ENCODE measurements around the gene LRP1.
A peak's percentile ranks its signal among the peaks of the same experiment; 100 is the strongest.

LRP1 gene

DNA sequence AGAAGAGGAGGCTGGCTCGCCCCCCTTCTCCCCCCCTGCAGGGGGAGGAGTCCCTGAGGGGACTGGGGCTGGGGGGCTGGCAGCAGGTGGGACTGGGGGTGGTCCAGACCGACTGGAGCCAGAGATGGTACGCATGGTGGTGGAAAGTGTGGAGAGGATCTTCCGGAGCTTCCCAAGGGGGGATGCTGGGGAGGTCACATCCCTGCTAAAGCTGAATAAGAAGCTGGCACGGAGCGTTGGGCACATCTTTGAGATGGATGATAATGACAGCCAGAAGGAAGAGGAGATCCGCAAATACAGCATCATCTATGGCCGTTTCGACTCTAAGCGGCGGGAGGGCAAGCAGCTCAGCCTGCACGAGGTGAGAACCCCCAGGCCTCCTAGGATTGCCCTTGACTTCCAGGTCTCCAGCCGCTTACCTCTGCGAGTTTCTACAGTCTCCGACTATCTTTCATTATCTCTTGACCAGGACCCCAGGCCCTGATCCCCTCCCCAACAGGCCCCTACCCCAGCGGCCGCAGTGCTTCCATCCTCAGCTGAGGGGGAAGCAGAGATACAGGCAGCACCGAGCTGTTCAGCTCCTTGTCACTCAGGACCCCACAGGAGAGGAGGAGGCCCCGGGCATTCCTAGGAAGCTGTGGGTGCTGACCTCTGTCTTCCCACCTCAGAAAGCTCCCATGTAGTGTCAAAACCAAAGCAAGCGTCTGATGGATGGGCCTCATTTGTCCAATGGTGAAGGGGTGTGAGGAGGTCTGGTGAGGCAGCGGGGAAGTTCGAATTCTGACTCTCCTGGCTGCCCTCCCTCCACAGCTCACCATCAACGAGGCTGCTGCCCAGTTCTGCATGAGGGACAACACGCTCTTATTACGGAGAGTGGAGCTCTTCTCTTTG lies 36.4 kb upstream of the LRP1 start:
- no peak for TF ChIP-seq TAF1 (IDR thresholded peaks at IDR 0.05; ENCODE audit: borderline replicate concordance, insufficient read depth, low read length)
- no peak for TF ChIP-seq SIN3A (IDR thresholded peaks at IDR 0.05; ENCODE audit: borderline replicate concordance, insufficient read depth, low read length)
- TF ChIP-seq, protein P1, sequence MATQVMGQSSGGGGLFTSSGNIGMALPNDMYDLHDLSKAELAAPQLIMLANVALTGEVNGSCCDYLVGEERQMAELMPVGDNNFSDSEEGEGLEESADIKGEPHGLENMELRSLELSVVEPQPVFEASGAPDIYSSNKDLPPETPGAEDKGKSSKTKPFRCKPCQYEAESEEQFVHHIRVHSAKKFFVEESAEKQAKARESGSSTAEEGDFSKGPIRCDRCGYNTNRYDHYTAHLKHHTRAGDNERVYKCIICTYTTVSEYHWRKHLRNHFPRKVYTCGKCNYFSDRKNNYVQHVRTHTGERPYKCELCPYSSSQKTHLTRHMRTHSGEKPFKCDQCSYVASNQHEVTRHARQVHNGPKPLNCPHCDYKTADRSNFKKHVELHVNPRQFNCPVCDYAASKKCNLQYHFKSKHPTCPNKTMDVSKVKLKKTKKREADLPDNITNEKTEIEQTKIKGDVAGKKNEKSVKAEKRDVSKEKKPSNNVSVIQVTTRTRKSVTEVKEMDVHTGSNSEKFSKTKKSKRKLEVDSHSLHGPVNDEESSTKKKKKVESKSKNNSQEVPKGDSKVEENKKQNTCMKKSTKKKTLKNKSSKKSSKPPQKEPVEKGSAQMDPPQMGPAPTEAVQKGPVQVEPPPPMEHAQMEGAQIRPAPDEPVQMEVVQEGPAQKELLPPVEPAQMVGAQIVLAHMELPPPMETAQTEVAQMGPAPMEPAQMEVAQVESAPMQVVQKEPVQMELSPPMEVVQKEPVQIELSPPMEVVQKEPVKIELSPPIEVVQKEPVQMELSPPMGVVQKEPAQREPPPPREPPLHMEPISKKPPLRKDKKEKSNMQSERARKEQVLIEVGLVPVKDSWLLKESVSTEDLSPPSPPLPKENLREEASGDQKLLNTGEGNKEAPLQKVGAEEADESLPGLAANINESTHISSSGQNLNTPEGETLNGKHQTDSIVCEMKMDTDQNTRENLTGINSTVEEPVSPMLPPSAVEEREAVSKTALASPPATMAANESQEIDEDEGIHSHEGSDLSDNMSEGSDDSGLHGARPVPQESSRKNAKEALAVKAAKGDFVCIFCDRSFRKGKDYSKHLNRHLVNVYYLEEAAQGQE (IDR thresholded peaks at IDR 0.05; ENCODE audit: insufficient read depth in 1 of 2, low read depth in 2 of 2, low read length in 2 of 2), result no peak
- TF ChIP-seq FOXP2 (optimal IDR thresholded peaks at IDR 0.05; ENCODE audit: borderline replicate concordance, extremely low read depth, extremely low read length, insufficient read depth), result no peak
- no peak for TF ChIP-seq POLR2AphosphoS5 (IDR thresholded peaks at IDR 0.05; ENCODE audit: low read depth, low read length)

DNA sequence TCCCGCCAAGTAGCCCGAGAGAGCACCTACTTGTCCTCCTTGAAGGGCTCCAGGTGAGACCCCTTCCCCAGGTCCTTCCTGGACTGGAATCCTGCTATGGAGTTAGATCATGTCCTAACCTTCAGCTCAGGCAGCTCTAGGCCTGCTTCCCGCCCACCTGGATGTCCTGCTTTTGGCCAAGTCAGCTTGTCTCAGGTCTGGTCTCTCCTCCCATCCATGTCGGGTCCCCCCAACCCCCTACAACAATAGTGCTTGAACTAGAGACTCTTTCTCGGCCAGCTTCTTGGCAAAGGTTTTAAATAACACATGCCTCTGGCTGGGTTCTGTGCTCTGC lies 35.8 kb upstream of the LRP1 start:
- TF ChIP-seq TAF1 (IDR thresholded peaks at IDR 0.05; ENCODE audit: borderline replicate concordance, insufficient read depth, low read length) (no peak), SIN3A (IDR thresholded peaks at IDR 0.05; ENCODE audit: borderline replicate concordance, insufficient read depth, low read length) (no peak), FOXP2 (optimal IDR thresholded peaks at IDR 0.05; ENCODE audit: borderline replicate concordance, extremely low read depth, extremely low read length, insufficient read depth) (no peak), POLR2AphosphoS5 (IDR thresholded peaks at IDR 0.05; ENCODE audit: low read depth, low read length) (no peak)
- TF ChIP-seq, protein P1 (IDR thresholded peaks at IDR 0.05; ENCODE audit: insufficient read depth in 1 of 2, low read depth in 2 of 2, low read length in 2 of 2), result no peak

DNA sequence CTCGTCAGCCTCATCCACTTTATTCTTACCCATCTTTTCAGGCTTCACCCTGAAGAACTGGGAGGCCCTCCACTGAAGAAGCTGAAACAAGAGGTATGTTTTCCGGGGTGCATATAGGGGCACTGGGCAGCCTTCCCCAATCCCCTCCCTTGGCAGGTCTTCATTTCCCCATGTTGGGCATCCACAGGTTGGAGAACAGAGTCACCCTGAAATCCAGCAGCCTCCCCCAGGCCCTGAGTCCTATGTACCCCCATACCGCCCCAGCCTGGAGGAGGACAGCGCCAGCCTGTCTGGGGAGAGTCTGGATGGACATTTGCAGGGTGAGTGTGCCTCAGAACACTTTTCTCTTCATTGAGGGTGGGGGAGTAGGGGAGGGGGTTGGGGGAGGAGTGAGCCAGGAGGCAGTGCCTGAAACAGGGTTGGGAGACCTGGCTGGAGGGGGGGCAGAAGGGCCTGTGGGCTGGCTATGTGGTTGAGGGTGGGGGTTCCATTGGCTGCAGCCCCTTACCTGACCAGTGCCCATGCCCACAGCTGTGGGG lies 35.3 kb upstream of the LRP1 start:
- TF ChIP-seq POLR2AphosphoS5 (IDR thresholded peaks at IDR 0.05; ENCODE audit: low read depth, low read length), result no peak

DNA sequence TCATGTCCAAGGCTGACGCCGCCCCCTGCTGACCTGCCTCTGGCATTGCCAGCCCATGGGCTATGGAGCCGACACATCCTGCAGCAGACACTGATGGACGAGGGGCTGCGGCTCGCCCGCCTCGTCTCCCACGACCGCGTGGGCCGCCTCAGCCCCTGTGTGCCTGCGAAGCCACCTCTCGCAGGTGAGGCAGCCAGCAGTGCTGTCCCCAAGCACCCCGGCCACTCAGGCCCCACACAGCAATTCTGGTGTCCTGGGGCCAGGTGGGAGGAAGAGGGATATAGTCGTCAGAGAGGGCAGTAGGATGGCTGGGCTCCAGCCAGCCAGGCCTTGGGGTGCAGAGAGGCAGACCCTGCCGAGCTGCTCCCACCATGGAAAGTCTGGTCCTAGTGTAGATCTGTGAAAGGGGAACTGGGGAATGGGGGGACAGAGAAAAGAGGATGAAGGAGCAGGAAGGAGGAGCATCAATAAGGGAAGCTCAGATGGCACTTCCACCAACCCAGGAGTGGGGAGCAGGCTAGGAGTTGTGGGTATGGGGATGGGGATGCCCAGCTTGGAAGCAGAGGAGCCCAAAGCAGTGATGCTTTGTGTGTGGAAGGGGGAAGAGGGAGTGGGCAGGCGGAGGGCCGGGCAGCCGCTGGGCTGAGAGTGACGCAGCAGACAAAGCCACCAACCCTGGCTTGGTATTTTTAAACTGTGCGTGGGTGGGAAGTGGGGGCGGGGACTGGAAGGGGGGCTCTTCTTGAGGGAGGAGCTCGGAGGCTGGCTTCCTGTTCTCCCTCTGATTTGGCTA lies 34.7 kb upstream of the LRP1 start:
- TF ChIP-seq FOXP2 (optimal IDR thresholded peaks at IDR 0.05; ENCODE audit: borderline replicate concordance, extremely low read depth, extremely low read length, insufficient read depth) (no peak), POLR2AphosphoS5 (IDR thresholded peaks at IDR 0.05; ENCODE audit: low read depth, low read length) (no peak), TAF1 (IDR thresholded peaks at IDR 0.05; ENCODE audit: borderline replicate concordance, insufficient read depth, low read length) (no peak), SIN3A (IDR thresholded peaks at IDR 0.05; ENCODE audit: borderline replicate concordance, insufficient read depth, low read length) (no peak)
- TF ChIP-seq, protein P1 (IDR thresholded peaks at IDR 0.05; ENCODE audit: insufficient read depth in 1 of 2, low read depth in 2 of 2, low read length in 2 of 2), result no peak

DNA sequence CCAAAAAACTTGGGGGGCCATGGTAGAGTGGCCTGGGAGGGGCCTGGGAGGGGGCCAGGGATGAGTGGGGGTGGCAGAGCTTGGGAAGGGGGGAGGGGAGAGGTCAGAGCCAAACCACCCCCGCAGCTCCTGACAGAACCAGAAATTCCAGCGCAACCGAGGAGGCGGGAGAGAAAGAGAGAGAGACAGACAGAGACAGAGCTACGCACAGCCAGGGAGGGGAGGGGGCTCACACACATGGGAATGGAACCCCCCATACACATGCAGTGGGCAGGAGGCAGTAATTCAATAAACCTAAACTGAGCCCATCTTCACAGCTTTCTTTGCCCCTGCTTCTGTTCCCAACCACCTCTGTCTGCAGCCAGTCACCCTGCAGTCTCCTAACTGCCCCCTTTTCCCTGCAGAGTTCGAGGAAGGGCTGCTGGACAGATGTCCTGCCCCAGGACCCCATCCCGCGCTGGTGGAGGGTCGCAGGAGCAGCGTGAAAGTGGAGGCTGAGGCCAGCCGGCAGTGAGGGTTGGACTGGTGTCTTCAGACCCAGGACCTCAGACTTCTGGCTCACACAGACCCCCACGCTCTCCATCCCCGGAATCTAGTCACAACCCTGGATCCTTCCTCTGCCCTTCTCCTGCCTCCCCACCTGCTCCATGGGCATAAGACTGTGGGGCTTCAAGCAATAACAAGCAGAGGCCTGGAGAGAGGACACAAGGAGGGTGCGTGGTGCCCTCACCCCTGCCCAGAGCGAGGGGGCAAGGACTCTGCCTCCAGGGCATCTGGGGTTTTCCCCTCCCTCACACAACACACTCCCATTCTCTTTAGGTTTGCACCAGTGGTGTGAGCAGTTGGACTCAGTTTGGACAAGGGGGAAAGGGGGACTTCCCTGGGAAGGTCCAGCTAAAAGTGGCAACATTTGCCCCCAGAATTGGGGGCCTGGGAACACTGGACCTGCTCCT lies 33.8 kb upstream of the LRP1 start:
- TF ChIP-seq FOXP2 (optimal IDR thresholded peaks at IDR 0.05; ENCODE audit: borderline replicate concordance, extremely low read depth, extremely low read length, insufficient read depth) (no peak), POLR2AphosphoS5 (IDR thresholded peaks at IDR 0.05; ENCODE audit: low read depth, low read length) (peak; percentile 73; the same call in 1 of the 2 replicates)

All from PFSK-1 (cell line).